Calu3 (cell line): ENCODE results near the gene CA12. TPM values are rescaled to one million over a fixed set of nuclear protein-coding genes. Genes with fewer than 3 reads are reported as not detected.

Source experiments
- BruUV-seq: library from RNA; stranded (reverse); fragments of 400-500 nt; replicated peaks from 2 replicates; lab custom pipeline; 2021; lab: Mats Ljungman, UMichigan
- CTCF ChIA-PET: fragments of 300-600 bp; sonication (Branson Sonifier 250); formaldehyde crosslinking; loops from one replicate; lab custom pipeline; 2022; ENCODE audit warnings: antibody characterized with exemption; lab: Charles Lee
- DNase-seq: peaks from one replicate; pipeline ENCODE4 v3.0.0; 2022
- H3K27ac Mint-ChIP-seq: one replicate; pipeline ENCODE4 v1.8.0; 2022; ENCODE audit warnings: mixed read lengths; ENCODE audit not compliant: unreplicated experiment
- H3K27me3 Mint-ChIP-seq: one replicate; pipeline ENCODE4 v1.8.0; 2022; ENCODE audit warnings: mixed read lengths; ENCODE audit not compliant: unreplicated experiment
- H3K36me3 Mint-ChIP-seq: one replicate; pipeline ENCODE4 v1.8.0; 2022; ENCODE audit warnings: mild to moderate bottlenecking, moderate library complexity, mixed read lengths; ENCODE audit not compliant: insufficient read depth, unreplicated experiment
- H3K4me1 Mint-ChIP-seq: one replicate; pipeline ENCODE4 v1.8.0; 2022; ENCODE audit warnings: mild to moderate bottlenecking, low read depth, mixed read lengths; ENCODE audit not compliant: unreplicated experiment
- H3K4me3 Mint-ChIP-seq: one replicate; pipeline ENCODE4 v1.8.0; 2022; ENCODE audit warnings: mild to moderate bottlenecking, low read depth, moderate library complexity, mixed read lengths; ENCODE audit not compliant: unreplicated experiment
- H3K9me3 Mint-ChIP-seq: one replicate; pipeline ENCODE4 v1.8.0; 2022; ENCODE audit warnings: low read depth, mixed read lengths; ENCODE audit not compliant: unreplicated experiment
- intact Hi-C: fragments of 100-400 bp; cut with micrococcal nuclease; formaldehyde crosslinking; loops from one replicate; pipeline ENCODE4 v1.10.0; 2022; ENCODE audit not compliant: unreplicated experiment
- total RNA-seq: library from RNA; stranded (reverse); gene quantifications from 2 replicates; pipeline ENCODE4 v1.2.3, GENCODE V29; 2022
- TF ChIP-seq, protein P1 (sequence below): fragments of 200-600 bp; IDR thresholded peaks from one replicate; pipeline ENCODE4 v1.8.0; 2022; ENCODE audit warnings: antibody characterized with exemption; ENCODE audit not compliant: unreplicated experiment

Gene CA12
- total RNA-seq, 1 experiment from 2014 or later = 21.5 TPM

DNA sequence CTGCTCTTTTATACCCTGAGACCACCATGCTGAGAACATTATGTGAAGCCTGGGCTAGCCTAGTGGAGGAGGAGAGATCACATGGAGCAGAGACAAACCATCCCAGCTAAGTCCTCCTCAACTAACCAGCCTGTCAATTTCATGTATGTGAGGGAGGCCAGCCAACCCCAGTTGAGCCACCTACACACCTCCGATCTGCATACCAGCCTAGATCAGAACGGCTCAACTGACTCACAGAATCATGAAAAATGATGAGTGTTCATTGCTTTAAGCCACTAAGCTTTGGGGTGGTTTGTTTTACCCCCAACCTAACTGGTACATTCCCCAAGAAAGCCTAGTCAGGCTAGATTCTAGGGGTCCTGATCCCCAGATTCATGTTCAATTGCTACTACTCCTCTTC is 19.4 kb upstream of the CA12 start:
- TF ChIP-seq, protein P1, sequence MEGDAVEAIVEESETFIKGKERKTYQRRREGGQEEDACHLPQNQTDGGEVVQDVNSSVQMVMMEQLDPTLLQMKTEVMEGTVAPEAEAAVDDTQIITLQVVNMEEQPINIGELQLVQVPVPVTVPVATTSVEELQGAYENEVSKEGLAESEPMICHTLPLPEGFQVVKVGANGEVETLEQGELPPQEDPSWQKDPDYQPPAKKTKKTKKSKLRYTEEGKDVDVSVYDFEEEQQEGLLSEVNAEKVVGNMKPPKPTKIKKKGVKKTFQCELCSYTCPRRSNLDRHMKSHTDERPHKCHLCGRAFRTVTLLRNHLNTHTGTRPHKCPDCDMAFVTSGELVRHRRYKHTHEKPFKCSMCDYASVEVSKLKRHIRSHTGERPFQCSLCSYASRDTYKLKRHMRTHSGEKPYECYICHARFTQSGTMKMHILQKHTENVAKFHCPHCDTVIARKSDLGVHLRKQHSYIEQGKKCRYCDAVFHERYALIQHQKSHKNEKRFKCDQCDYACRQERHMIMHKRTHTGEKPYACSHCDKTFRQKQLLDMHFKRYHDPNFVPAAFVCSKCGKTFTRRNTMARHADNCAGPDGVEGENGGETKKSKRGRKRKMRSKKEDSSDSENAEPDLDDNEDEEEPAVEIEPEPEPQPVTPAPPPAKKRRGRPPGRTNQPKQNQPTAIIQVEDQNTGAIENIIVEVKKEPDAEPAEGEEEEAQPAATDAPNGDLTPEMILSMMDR = no peak
- Mint-ChIP-seq H3K9me3 (no peaks in the 10 kb centered on the region), H3K4me3 (no peak overlapping the region), H3K27ac (no peak overlapping the region), H3K36me3 (no peaks in the 10 kb centered on the region), H3K27me3 (no peaks in the 10 kb centered on the region), H3K4me1 (peaks cover 22% of the 10 kb centered on the region)
- no peak for DNase-seq
- CTCF ChIA-PET = no interaction called here
- no TSS peak for BruUV-seq
- intact Hi-C loops = no loop called here

DNA sequence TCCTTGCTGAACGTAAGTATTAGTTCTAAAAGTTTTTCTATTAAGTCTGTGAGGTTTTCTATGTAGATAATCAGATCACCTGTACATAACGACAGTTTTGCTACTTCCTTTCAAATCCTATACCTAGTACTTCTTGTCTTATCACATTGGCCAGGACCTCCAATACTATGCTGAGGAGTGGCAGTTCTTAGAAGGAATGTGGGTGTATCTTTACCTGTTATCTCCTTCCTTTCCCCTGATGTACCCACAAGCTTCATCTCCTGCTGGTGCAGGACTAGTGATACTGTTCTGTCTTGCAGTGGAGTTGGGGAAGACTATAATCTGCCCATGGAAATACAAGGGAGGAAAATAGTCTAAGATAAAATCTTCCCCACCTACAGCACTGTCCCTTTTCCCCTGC is 16.8 kb upstream of the CA12 start:
- no TSS peak for BruUV-seq
- TF ChIP-seq, protein P1 = no peak
- Mint-ChIP-seq H3K36me3 (no peaks in the 10 kb centered on the region), H3K27me3 (no peaks in the 10 kb centered on the region), H3K27ac (no peak overlapping the region), H3K4me3 (no peak overlapping the region), H3K4me1 (peaks cover 37% of the 10 kb centered on the region), H3K9me3 (peaks cover 5% of the 10 kb centered on the region)
- no peak for DNase-seq
- CTCF ChIA-PET = no interaction called here
- intact Hi-C loops = no loop called here

DNA sequence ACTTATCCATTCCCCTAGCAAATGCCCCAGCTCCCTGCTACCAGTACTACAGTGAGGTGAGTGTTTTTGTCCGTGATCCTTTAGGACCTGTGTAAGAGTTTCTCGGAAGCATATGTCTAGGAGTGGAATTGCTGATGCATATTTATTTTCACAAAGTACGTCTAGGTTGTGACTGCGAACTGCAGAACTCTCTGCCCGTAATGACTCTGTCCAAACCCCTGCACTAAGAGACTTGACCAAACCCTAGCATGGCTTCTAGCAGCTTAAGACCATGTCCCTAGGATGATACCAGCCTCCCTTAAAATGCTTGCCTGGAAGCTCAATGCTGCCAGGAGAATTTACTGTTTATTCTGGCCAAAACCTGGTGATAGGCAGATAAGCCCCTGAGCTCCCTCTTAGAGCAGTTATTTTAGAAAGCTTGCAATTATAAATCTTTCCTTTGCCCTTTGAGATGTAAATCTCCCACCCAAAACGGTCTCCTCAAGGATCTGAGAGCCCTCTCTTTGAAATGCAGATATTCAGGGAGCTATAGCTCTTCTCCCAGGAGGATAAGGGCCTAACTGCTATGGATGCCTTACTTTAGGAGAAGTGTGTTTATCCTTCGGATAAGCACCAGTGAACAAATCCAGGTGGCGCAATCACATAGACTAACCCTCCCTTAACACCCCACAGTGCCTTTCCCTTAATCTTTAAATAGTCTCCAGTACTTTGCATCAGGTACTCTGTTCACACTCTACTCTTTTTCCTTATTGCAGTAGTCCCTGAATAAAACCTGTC is 14.7 kb upstream of the CA12 start:
- no peak overlapping the region for H3K4me3 Mint-ChIP-seq
- TF ChIP-seq, protein P1 = no peak
- H3K27ac Mint-ChIP-seq = no peak overlapping the region
- BruUV-seq = no TSS peak
- peaks cover 5% of the 10 kb centered on the region for H3K9me3 Mint-ChIP-seq
- peaks cover 7% of the 10 kb centered on the region for H3K27me3 Mint-ChIP-seq
- peaks cover 47% of the 10 kb centered on the region for H3K4me1 Mint-ChIP-seq
- CTCF ChIA-PET = no interaction called here
- intact Hi-C loops = no loop called here
- H3K36me3 Mint-ChIP-seq = no peaks in the 10 kb centered on the region
- DNase-seq = no peak

DNA sequence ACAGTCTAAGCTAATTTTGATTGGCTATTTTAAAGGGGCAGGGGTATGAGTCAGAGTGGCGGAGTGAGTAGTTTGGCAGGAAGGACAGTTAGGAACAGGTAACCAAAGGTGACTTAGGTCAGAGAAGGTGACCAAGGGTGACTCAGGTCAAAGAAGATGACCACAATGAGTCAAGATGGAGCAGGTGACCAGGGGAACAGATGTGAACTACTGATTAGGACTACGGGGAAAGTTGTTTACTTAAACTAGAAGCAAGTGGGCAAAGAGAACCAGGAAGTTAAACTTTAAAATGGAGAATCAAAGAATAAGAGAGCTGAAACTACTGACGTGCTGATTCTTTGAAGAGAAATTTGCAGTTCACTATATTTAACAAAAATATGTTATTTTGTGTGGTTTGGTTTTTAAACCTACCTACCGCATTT is 14.1 kb upstream of the CA12 start:
- Mint-ChIP-seq H3K4me3 (no peak overlapping the region), H3K4me1 (peaks cover 49% of the 10 kb centered on the region), H3K27ac (no peak overlapping the region), H3K27me3 (peaks cover 7% of the 10 kb centered on the region), H3K36me3 (no peaks in the 10 kb centered on the region), H3K9me3 (peaks cover 5% of the 10 kb centered on the region)
- no TSS peak for BruUV-seq
- TF ChIP-seq, protein P1 = no peak
- CTCF ChIA-PET = no interaction called here
- intact Hi-C loops = no loop called here
- no peak for DNase-seq
